H1 (cell line): ENCODE results near the gene PGAP3. TPM values are rescaled to one million over a fixed set of nuclear protein-coding genes. Genes with fewer than 3 reads are reported as not detected.

Experiments
- CTCF ChIA-PET: fragments of 300-600 bp; sonication (Branson Sonifier 250); formaldehyde crosslinking; loops from one replicate; lab custom pipeline; 2021; ENCODE audit not compliant: partially characterized antibody; lab: Charles Lee
- POLR2A ChIA-PET: fragments of 300-600 bp; sonication (Branson Sonifier 250); formaldehyde crosslinking; loops from one replicate; lab custom pipeline; 2021; ENCODE audit warnings: inconsistent platforms; ENCODE audit not compliant: partially characterized antibody; lab: Charles Lee
- DNase-seq, 2 experiments: peaks; one replicate each; pipeline versions ENCODE4 v3.0.0 to v3.0.0-alpha.2; 2010 to 2022; ENCODE audit warnings: low spot score in 2 of 2, low read depth in 1 of 2, mixed read lengths in 1 of 2
- FAIRE-seq: peaks from 2 replicates; lab custom pipeline; 2011; peaks lifted over from hg19 to GRCh38; lab: Jason Lieb, UNC
- H2AFZ ChIP-seq: 2 replicates; pipeline ENCODE4 v1.8.1; 2012; ENCODE audit warnings: low read length, inconsistent platforms
- H2AK5ac ChIP-seq: 2 replicates; pipeline ENCODE4 v1.6.1; 2013; ENCODE audit warnings: low read depth, low read length
- H2BK120ac ChIP-seq: replicated peaks from 2 replicates; pipeline ENCODE3; 2013; ENCODE audit warnings: low read depth, low read length, inconsistent platforms
- H2BK12ac ChIP-seq: 2 replicates; pipeline ENCODE4 v1.6.1; 2013; ENCODE audit warnings: low read depth, low read length
- H2BK15ac ChIP-seq: 2 replicates; pipeline ENCODE4 v1.6.1; 2013; ENCODE audit warnings: low read length
- H2BK20ac ChIP-seq: 2 replicates; pipeline ENCODE4 v1.6.1; 2013; ENCODE audit warnings: low read length
- H2BK5ac ChIP-seq: 2 replicates; pipeline ENCODE4 v1.6.1; 2013; ENCODE audit warnings: low read depth, low read length
- H3K14ac ChIP-seq: 2 replicates; pipeline ENCODE4 v1.6.1; 2013; ENCODE audit warnings: inconsistent platforms; ENCODE audit not compliant: insufficient read length
- H3K18ac ChIP-seq: 2 replicates; pipeline ENCODE4 v1.6.1; 2013; ENCODE audit warnings: low read length; ENCODE audit errors: extremely low read depth
- H3K23ac ChIP-seq: 2 replicates; pipeline ENCODE4 v1.6.1; 2013; ENCODE audit warnings: inconsistent platforms; ENCODE audit not compliant: insufficient read length
- H3K23me2 ChIP-seq: 2 replicates; pipeline ENCODE4 v1.6.1; 2013; ENCODE audit warnings: low read depth, low read length
- H3K27ac ChIP-seq: 2 replicates; pipeline ENCODE4 v1.6.1; 2011; ENCODE audit warnings: low read depth, low read length, inconsistent platforms
- H3K27me3 ChIP-seq, 4 experiments: replicated peaks in 1 of 4; 1 replicate in 1 of 4; 2 replicates in 3 of 4; pipeline versions ENCODE4 v1.6.1 to v1.8.1; 2011 to 2013; ENCODE audit warnings: low read length in 3 of 4, mild to moderate bottlenecking in 3 of 4, inconsistent platforms in 2 of 4, mixed read lengths in 2 of 4, moderate library complexity in 1 of 4; ENCODE audit not compliant: control insufficient read depth in 3 of 4, insufficient read depth in 3 of 4; ENCODE audit errors: extremely low read depth in 1 of 4
- H3K36me3 ChIP-seq, 4 experiments: 2 replicates each; pipeline versions ENCODE4 v1.6.1 to v1.8.1; 2011 to 2013; ENCODE audit warnings: mild to moderate bottlenecking in 4 of 4, low read length in 3 of 4, moderate library complexity in 2 of 4, control low read depth in 1 of 4, inconsistent platforms in 1 of 4; ENCODE audit not compliant: insufficient read depth in 4 of 4, control insufficient read depth in 2 of 4
- H3K4ac ChIP-seq: replicated peaks from 2 replicates; pipeline ENCODE3; 2013; ENCODE audit warnings: low read length, low read depth, mixed read lengths, inconsistent platforms; ENCODE audit not compliant: insufficient read length
- H3K4me1 ChIP-seq, 4 experiments: replicated peaks in 1 of 4; 1 replicate in 1 of 4; 2 replicates in 3 of 4; pipeline versions ENCODE4 v1.6.1 to v1.8.1; 2011 to 2013; ENCODE audit warnings: low read length in 3 of 4, inconsistent platforms in 2 of 4, mixed read lengths in 1 of 4; ENCODE audit not compliant: insufficient read depth in 4 of 4, control insufficient read depth in 3 of 4
- H3K4me2 ChIP-seq, 2 experiments: 2 replicates each; pipeline versions ENCODE4 v1.6.1 to v1.8.1; 2011 to 2013; ENCODE audit warnings: low read depth in 2 of 2, low read length in 2 of 2, control low read depth in 1 of 2, inconsistent platforms in 1 of 2, mild to moderate bottlenecking in 1 of 2; ENCODE audit not compliant: insufficient read depth in 1 of 2
- H3K4me3 ChIP-seq, 4 experiments: fragments of 200-600, 300-600 bp in 1 of 4; sonication (generic), shearing (Covaris generic), sonication (Bioruptor Twin) in 1 of 4; 2 replicates each; pipeline versions ENCODE4 v1.5.1 to v1.8.1; 2011 to 2016; ENCODE audit warnings: low read length in 4 of 4, low read depth in 3 of 4, control low read depth in 2 of 4, inconsistent platforms in 2 of 4, mild to moderate bottlenecking in 2 of 4, mixed read lengths in 1 of 4, moderate library complexity in 1 of 4; ENCODE audit not compliant: insufficient read depth in 2 of 4; ENCODE audit errors: extremely low read depth in 1 of 4
- H3K56ac ChIP-seq: replicated peaks from 2 replicates; pipeline ENCODE3; 2013; ENCODE audit warnings: low read depth, mild to moderate bottlenecking, mixed read lengths, low read length, inconsistent platforms; ENCODE audit not compliant: insufficient read length
- H3K79me1 ChIP-seq: 2 replicates; pipeline ENCODE4 v1.6.1; 2013; ENCODE audit warnings: low read depth, low read length, control low read depth
- H3K79me2 ChIP-seq, 2 experiments: 2 replicates each; pipeline versions ENCODE4 v1.6.1 to v1.8.1; 2012 to 2013; ENCODE audit warnings: low read length in 2 of 2, mild to moderate bottlenecking in 2 of 2, inconsistent platforms in 1 of 2; ENCODE audit not compliant: insufficient read depth in 2 of 2, control insufficient read depth in 1 of 2
- H3K9ac ChIP-seq, 4 experiments: replicated peaks in 1 of 4; 1 replicate in 1 of 4; 2 replicates in 3 of 4; pipeline versions ENCODE4 v1.6.1 to v1.8.1; 2011 to 2013; ENCODE audit warnings: low read depth in 3 of 4, low read length in 3 of 4, control low read depth in 2 of 4, mild to moderate bottlenecking in 2 of 4, moderate library complexity in 2 of 4, inconsistent platforms in 1 of 4; ENCODE audit errors: extremely low read depth in 1 of 4
- H3K9me3 ChIP-seq, 2 experiments: 2 replicates each; pipeline versions ENCODE4 v1.6.1 to v1.8.1; 2012 to 2013; ENCODE audit warnings: mild to moderate bottlenecking in 2 of 2, moderate library complexity in 2 of 2, control low read depth in 1 of 2, inconsistent platforms in 1 of 2, low read depth in 1 of 2, low read length in 1 of 2, mixed read lengths in 1 of 2; ENCODE audit not compliant: insufficient read depth in 2 of 2
- H4K20me1 ChIP-seq, 2 experiments: replicated peaks in 1 of 2; 2 replicates each; pipeline versions ENCODE3 to v1.8.1; 2011 to 2013; ENCODE audit warnings: inconsistent platforms in 2 of 2, low read length in 2 of 2, mild to moderate bottlenecking in 1 of 2; ENCODE audit not compliant: insufficient read depth in 2 of 2, control insufficient read depth in 1 of 2
- H4K5ac ChIP-seq: 2 replicates; pipeline ENCODE4 v1.6.1; 2013; ENCODE audit warnings: low read length, low read depth, mixed read lengths, inconsistent platforms; ENCODE audit not compliant: insufficient read length
- H4K8ac ChIP-seq: 2 replicates; pipeline ENCODE4 v1.8.0; 2013; ENCODE audit warnings: mild to moderate bottlenecking, moderate library complexity, low read length, inconsistent platforms; ENCODE audit not compliant: insufficient read depth; ENCODE audit errors: extremely low read depth
- H4K91ac ChIP-seq: replicated peaks from 2 replicates; pipeline ENCODE3; 2013; ENCODE audit warnings: low read length, mixed read lengths, inconsistent platforms; ENCODE audit not compliant: insufficient read length
- ATF2 ChIP-seq: IDR thresholded peaks from 2 replicates; pipeline ENCODE4 v1.6.1; 2012; ENCODE audit warnings: low read length, inconsistent platforms
- ATF3 ChIP-seq: IDR thresholded peaks from 2 replicates; pipeline ENCODE4 v1.6.1; 2011; ENCODE audit warnings: low read depth, mild to moderate bottlenecking, low read length; ENCODE audit not compliant: insufficient read depth
- BACH1 ChIP-seq: IDR thresholded peaks from 2 replicates; pipeline ENCODE4 v1.6.1; 2012; ENCODE audit warnings: low read length, improper control_type of control experiment
- CBX5 ChIP-seq: fragments of 300-800, 300-1000 bp; sonication (generic); IDR thresholded peaks from 2 replicates; pipeline ENCODE4 v1.7.1; 2016; ENCODE audit warnings: antibody characterized with exemption, low read length, low read depth
- CBX8 ChIP-seq: fragments of 300-800, 300-1000 bp; sonication (generic); IDR thresholded peaks from 2 replicates; pipeline ENCODE4 v1.7.1; 2016; ENCODE audit warnings: low read depth, low read length, borderline replicate concordance
- CHD2 ChIP-seq: IDR thresholded peaks from 2 replicates; pipeline ENCODE4 v1.6.1; 2012; ENCODE audit warnings: low read length, improper control_type of control experiment
- FOSL1 ChIP-seq: IDR thresholded peaks from 2 replicates; pipeline ENCODE4 v1.6.1; 2011; ENCODE audit warnings: mild to moderate bottlenecking, low read depth, low read length, moderate library complexity; ENCODE audit not compliant: insufficient read depth
- HDAC6 ChIP-seq: IDR thresholded peaks from one replicate; pipeline ENCODE4 v1.7.1; 2012; ENCODE audit warnings: low read depth, mild to moderate bottlenecking, inconsistent platforms, low read length, moderate library complexity
- KDM1A ChIP-seq: fragments of 200-600, 300-600 bp; sonication (generic); IDR thresholded peaks from 2 replicates; pipeline ENCODE4 v1.7.1; 2016; ENCODE audit warnings: mild to moderate bottlenecking, low read length, borderline replicate concordance
- SP2 ChIP-seq: IDR thresholded peaks from 2 replicates; pipeline ENCODE4 v1.6.1; 2012; ENCODE audit warnings: mild to moderate bottlenecking, low read length, inconsistent platforms
- TEAD4 ChIP-seq: IDR thresholded peaks from 2 replicates; pipeline ENCODE4 v1.6.1; 2012; ENCODE audit warnings: low read depth, low read length, inconsistent platforms, mixed read lengths
- WGBS, 2 experiments: shearing (Covaris generic) in 1 of 2; methylation state at CpG; one replicate each; pipeline versions ENCODE4 v1.1.6 to v1.1.7; 2013 to 2015; ENCODE audit warnings: low lambda C conversion rate in 2 of 2, mixed read lengths in 2 of 2, inconsistent platforms in 1 of 2, low coverage in 1 of 2, missing lambda C conversion rate in 1 of 2; ENCODE audit not compliant: insufficient replicate concordance in 2 of 2, insufficient coverage in 1 of 2, insufficient read length in 1 of 2; ENCODE audit errors: extremely low coverage in 1 of 2, missing lambda C conversion rate in 1 of 2; 5-methylcytosine and 5-hydroxymethylcytosine counted together
- polyA plus RNA-seq, 7 experiments: library from polyadenylated mRNA; depleted of rRNA in 3 of 7; stranded (reverse) in 5 of 7; unstranded in 2 of 7; fragments of >200 nt in 5 of 7; fragments of 200-250 nt in 2 of 7; gene quantifications; 1 replicate in 5 of 7; 2 replicates in 1 of 7; 4 replicates in 1 of 7; pipeline versions ENCODE4 v1.2.1 to v1.2.3, GENCODE V29; 2011 to 2013; ENCODE audit warnings: missing spikeins in 2 of 7, mixed read lengths in 2 of 7
- total RNA-seq: library from RNA; stranded (reverse); fragmentation: NEBNext Ultra II Directional; extraction: Animal tissue kit (Norgen Biotek cat#: 25700); gene quantifications from 2 replicates; pipeline ENCODE4 v1.2.1, GENCODE V29; 2021

Gene PGAP3
- total and polyA plus RNA-seq, 2 of the 8 experiments (the other 6 are each of a cell fraction or from before 2014, with no cell fraction given), result 21.0 to 30.7 TPM

- Histone ChIP-seq H3K4me2 (peak overlapping the region; percentile 83 to 96), H2AK5ac (no peak overlapping the region), H2BK5ac (no peak overlapping the region), H3K27ac (no peak overlapping the region), H3K79me1 (peaks cover 9% of the 10 kb centered on the region), H3K18ac (no peak overlapping the region), H2BK15ac (no peak overlapping the region), H2BK12ac (0 out of 2 replicates have a peak overlapping the region, but pooled peaks have one; percentile 60), H4K91ac (no peak overlapping the region), H4K20me1 (no peaks in the 10 kb centered on the region), H3K27me3 (no peaks in the 10 kb centered on the region), H3K14ac (no peak overlapping the region), H3K79me2 (peaks cover 0 to 16% of the 10 kb centered on the region in 2 experiments; a peak in 2 of 4 replicates), H3K9ac (no peak overlapping the region), H3K56ac (no peak overlapping the region), H2AFZ (no peak overlapping the region), H2BK20ac (no peak overlapping the region), H3K23ac (no peak overlapping the region), H4K5ac (no peak overlapping the region), H4K8ac (no peak overlapping the region), H3K9me3 (no peaks in the 10 kb centered on the region), H3K23me2 (peaks cover 23% of the 10 kb centered on the region), H3K36me3 (no peaks in the 10 kb centered on the region; a peak in 1 of 8 replicates), H3K4me1 (peaks cover 5 to 31% (median 23%) of the 10 kb centered on the region in 4 experiments), H3K4me3 (peak overlapping the region; percentile 54 to 86 (median 82); a peak in 6 of 8 replicates), H3K4ac (no peak overlapping the region), H2BK120ac (no peak overlapping the region)
- FAIRE-seq (no peak), DNase-seq (no peak)
- ChIA-PET POLR2A (interaction anchor here (0.6 to 1.3 kb wide), 3 partner anchors 12 to 125 kb away, joined by 4 read pairs; no protein-coding TSS in a partner anchor), CTCF (interaction anchor here (0.6 to 1.4 kb wide), 6 partner anchors 13 to 117 kb away, joined by 3 read pairs; no protein-coding TSS in a partner anchor)
- WGBS, 2 experiments, result 45% methylated on average over 7 of the region's 13 CpGs; no CpG with 5 or more reads in 1 of the 2 experiments
- no peak for TF ChIP-seq FOSL1
- no peak for TF ChIP-seq ATF3
- no peak for TF ChIP-seq TEAD4
- no peak for TF ChIP-seq HDAC6
- no peak for TF ChIP-seq SP2
- TF ChIP-seq KDM1A, result no peak
- no peak for TF ChIP-seq CHD2
- no peak for TF ChIP-seq CBX5
- no peak for TF ChIP-seq ATF2
- TF ChIP-seq CBX8, result no peak
- TF ChIP-seq BACH1, result no peak
Observed at GRCh38 chr17:39737206-39737759, 49.4 kb upstream of the PGAP3 start.
